Immature natural killer cell (primary cell): ENCODE results near the gene NHLRC2. TPM values are rescaled to one million over a fixed set of nuclear protein-coding genes. Genes with fewer than 3 reads are reported as not detected.

ENCODE experiments used
- DNase-seq, 3 donors: peaks; one replicate each; pipeline ENCODE4 v3.0.0; 2022; ENCODE audit warnings: mixed read lengths in 1 of 3
- H3K27ac Mint-ChIP-seq, 6 donors: one replicate each; pipeline ENCODE4 v1.8.0; 2020; ENCODE audit warnings: mixed read lengths in 6 of 6, mild to moderate bottlenecking in 5 of 6, inconsistent platforms in 4 of 6, moderate library complexity in 3 of 6
- H3K27me3 Mint-ChIP-seq, 3 donors: one replicate each; pipeline ENCODE4 v1.8.0; 2020 to 2021; ENCODE audit warnings: low read depth in 3 of 3, mild to moderate bottlenecking in 3 of 3, mixed read lengths in 3 of 3, moderate library complexity in 3 of 3, inconsistent platforms in 1 of 3
- H3K36me3 Mint-ChIP-seq, 3 donors: one replicate each; pipeline ENCODE4 v1.8.0; 2020; ENCODE audit warnings: mixed read lengths in 3 of 3, inconsistent platforms in 2 of 3, mild to moderate bottlenecking in 2 of 3
- H3K4me1 Mint-ChIP-seq, 2 donors: one replicate each; pipeline ENCODE4 v1.8.0; 2020; ENCODE audit warnings: inconsistent platforms in 2 of 2, mild to moderate bottlenecking in 2 of 2, mixed read lengths in 2 of 2, moderate library complexity in 1 of 2
- H3K4me3 Mint-ChIP-seq, 5 donors: one replicate each; pipeline ENCODE4 v1.8.0; 2020; ENCODE audit warnings: mild to moderate bottlenecking in 5 of 5, mixed read lengths in 5 of 5, inconsistent platforms in 3 of 5, moderate library complexity in 3 of 5
- H3K9me3 Mint-ChIP-seq, 6 donors: one replicate each; pipeline ENCODE4 v1.8.0; 2020; ENCODE audit warnings: mild to moderate bottlenecking in 6 of 6, mixed read lengths in 6 of 6, inconsistent platforms in 4 of 6, moderate library complexity in 3 of 6
- polyA plus RNA-seq, 3 donors: library from polyadenylated mRNA; unstranded; fragments of 300-500 nt; fragmentation: Illumina TruSeq; gene quantifications; one replicate each; pipeline ENCODE4 v1.2.3, GENCODE V29; 2021

NHLRC2 gene
- polyA plus RNA-seq, 3 donors from 2014 or later: 8.9 to 11.3 (median 10.2) TPM

DNA sequence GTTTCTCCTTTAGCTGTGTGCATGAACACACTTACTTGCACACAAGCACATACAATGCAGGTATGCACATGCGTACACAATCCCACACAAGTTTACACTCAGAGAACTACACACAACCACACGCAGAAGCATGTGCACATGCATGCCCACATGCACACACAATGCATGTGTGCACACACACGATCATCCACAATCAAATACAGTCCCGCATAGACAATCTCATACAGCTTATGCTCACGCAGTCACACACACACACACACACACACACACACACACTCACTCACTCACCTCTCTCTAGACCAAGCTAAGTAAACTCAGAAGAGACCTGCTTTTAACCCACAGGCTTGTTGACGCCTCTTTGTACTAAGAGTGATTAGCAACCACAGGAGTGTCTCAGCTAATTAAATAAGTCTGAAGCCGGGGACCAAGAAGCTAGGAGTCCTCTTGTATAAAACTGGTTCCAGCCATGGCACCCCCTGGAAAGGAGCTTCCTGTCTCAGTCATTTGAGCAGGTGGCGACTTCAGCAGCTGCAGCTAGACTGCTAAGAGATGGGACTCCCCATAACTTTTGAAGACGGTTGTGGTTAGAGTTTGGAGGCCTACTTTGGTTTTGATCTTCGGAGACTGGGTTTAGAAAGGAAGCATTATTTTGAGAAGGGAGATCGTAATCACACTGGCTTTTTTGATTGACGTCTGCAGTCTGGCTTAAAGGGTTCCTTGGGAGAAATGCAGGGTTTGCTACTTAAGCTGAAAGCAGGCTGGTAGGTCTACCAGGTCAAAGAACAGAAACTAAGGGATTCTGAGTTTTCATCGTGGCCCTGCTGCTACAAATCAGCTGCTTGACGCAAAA, 106.9 kb downstream of the NHLRC2 start:
- Mint-ChIP-seq H3K9me3 (no peaks in the 10 kb centered on the region), H3K27me3 (peaks cover 5 to 11% (median 9%) of the 10 kb centered on the region in 3 donors), H3K36me3 (no peaks in the 10 kb centered on the region), H3K4me1 (peaks cover 30 to 31% of the 10 kb centered on the region in 2 donors), H3K27ac (peak overlapping the region; percentile 46 to 94 (median 84)), H3K4me3 (peak overlapping the region; percentile 27 to 74 (median 55))
- DNase-seq: peak; percentile 69 to 79 (median 70)

DNA sequence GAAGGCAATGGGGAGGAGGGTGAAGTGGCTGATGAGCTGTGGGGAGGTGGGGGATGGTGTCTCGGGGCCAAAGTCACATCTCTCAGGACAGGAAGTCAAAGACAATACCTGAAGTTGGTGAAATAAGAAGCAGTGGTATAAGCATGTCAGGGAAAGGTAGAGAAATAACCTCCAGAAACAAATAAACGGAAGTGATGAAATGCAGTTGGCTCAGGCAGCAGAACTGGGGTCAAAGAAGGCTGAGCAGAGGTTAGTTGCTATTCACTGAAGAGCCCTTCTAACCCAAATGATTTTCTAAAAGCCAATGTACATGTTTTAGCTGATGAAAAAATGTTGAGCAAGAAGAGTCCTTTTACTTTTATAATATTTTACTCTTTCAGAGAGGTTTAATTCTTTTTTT, 110.6 kb downstream of the NHLRC2 start:
- H3K27ac Mint-ChIP-seq: no peak overlapping the region
- peaks cover 0 to 3% (median 0%) of the 10 kb centered on the region in 3 donors for H3K36me3 Mint-ChIP-seq
- H3K4me3 Mint-ChIP-seq: no peak overlapping the region
- no peak for DNase-seq
- peaks cover 24 to 26% of the 10 kb centered on the region in 2 donors for H3K4me1 Mint-ChIP-seq
- H3K27me3 Mint-ChIP-seq: peaks cover 4 to 9% (median 7%) of the 10 kb centered on the region in 3 donors
- peaks cover 0 to 8% (median 0%) of the 10 kb centered on the region in 6 donors for H3K9me3 Mint-ChIP-seq

DNA sequence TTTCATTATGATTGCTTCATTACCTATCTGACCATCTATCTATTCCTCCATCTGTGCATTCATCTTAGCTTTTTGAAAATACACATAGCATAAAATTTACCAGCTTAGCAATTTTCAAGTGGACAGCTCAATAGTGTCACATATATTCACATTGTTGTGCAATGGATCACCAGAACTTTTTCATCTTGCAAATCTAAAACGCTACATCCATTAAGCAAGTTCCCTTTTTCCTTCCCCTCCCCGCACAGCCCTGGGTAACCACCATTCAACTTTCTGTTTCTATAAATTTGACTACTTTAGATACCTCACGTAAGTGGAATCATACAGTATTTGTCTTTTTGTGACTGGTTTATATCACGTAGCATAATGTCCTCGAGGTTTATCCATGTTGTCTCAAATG, 111.2 kb downstream of the NHLRC2 start:
- DNase-seq: no peak
- H3K4me1 Mint-ChIP-seq: peaks cover 17 to 20% of the 10 kb centered on the region in 2 donors
- peaks cover 0 to 8% (median 0%) of the 10 kb centered on the region in 6 donors for H3K9me3 Mint-ChIP-seq
- H3K36me3 Mint-ChIP-seq: peaks cover 0 to 3% (median 0%) of the 10 kb centered on the region in 3 donors
- peaks cover 4 to 7% (median 6%) of the 10 kb centered on the region in 3 donors for H3K27me3 Mint-ChIP-seq
- no peak overlapping the region for H3K4me3 Mint-ChIP-seq
- H3K27ac Mint-ChIP-seq: no peak overlapping the region

Other genes starting within 250 kb of the NHLRC2 start
- gene NRAP, start 190.6 kb upstream of the NHLRC2 start, polyA plus RNA-seq: not detected
- 10 to 100 TPM; 14.9 to 32.4 (median 27.1) TPM for gene CASP7, start 174.7 kb upstream of the NHLRC2 start, polyA plus RNA-seq
- not detected for gene PLEKHS1, start 103.0 kb upstream of the NHLRC2 start, polyA plus RNA-seq
- gene DCLRE1A, start 579 bp upstream of the NHLRC2 start, polyA plus RNA-seq: 1 to 10 TPM; 4.3 to 7.1 (median 4.4) TPM
- under 1 TPM in 2 of 3 donors, not detected in 1; 0.10 to 0.12 TPM for gene ADRB1, start 189.2 kb downstream of the NHLRC2 start, polyA plus RNA-seq